HG03354 (cell line): ENCODE results near the gene RXFP4.
"Not testable (repeated sequence)": the region's sequence is repeated elsewhere in the genome, so short reads cannot be mapped to it uniquely, and the experiment has no call there.

ENCODE experiments used
- ATAC-seq: cut with Tn5 transposase; IDR thresholded peaks from one replicate; pipeline ENCODE4 v1.9.1; 2021; ENCODE audit warnings: mild to moderate bottlenecking; ENCODE audit not compliant: unreplicated experiment, poor library complexity, severe bottlenecking

The RXFP4 gene, protein sequence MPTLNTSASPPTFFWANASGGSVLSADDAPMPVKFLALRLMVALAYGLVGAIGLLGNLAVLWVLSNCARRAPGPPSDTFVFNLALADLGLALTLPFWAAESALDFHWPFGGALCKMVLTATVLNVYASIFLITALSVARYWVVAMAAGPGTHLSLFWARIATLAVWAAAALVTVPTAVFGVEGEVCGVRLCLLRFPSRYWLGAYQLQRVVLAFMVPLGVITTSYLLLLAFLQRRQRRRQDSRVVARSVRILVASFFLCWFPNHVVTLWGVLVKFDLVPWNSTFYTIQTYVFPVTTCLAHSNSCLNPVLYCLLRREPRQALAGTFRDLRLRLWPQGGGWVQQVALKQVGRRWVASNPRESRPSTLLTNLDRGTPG

DNA sequence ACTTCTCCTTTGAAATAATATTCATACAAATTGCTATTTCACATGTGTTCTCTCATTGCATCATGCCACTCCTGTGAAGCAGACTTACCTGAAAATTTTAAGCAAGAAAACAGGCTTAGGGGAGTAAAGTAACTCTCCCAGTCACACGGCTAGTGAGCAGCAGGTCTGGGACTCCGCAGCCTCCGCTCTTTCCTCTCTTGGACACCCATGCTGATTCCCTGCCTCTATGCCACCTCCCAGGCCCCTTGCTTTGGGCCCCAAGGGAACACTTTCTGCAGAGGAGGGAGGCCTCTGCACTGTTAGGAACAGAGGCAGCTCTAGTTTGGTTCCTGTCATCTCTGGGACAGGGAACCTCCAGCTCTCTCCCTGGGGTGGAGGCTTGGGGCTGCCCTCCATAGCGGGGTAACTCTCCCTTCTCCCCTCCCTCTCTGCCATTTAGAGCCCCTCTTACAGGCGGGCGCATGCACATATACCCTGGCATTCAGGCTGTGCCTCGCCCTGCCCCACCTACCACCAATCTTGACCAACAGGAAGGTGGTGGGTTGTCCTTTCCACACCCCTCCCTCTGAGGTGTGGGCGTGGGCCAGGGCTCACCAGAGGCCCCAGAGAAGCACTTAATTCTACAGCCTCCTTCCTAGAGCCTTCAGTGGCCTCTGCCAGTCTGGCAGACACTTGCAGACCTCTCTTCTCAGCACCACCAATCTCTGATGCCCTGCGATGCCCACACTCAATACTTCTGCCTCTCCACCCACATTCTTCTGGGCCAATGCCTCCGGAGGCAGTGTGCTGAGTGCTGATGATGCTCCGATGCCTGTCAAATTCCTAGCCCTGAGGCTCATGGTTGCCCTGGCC lies at the start of gene RXFP4:
Gene RXFP4 (plus strand): TSS at position 646 of the 852 bp plus-strand sequence. CDS start 72 bp downstream, at position 718.
- ATAC-seq: no peak

DNA sequence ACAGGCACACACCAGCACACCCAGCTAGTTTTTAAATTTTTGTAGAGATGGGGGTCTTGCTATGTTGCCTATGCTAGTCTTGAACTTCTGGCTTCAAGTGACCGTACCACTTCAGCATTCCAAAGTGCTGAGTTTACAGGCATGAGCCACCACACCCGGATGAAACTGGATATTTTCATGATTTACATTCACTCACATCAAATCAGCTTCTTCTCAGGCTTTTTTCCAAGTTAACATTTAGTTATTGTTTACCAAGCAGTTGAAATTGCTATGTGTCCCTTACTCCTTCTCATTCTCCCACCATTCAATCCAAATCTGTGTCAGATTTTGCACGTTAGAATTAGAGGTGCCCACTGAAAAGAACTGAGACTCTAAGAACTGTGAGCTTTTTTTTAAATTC lies 48.6 kb upstream of the RXFP4 start:
- no peak for ATAC-seq

DNA sequence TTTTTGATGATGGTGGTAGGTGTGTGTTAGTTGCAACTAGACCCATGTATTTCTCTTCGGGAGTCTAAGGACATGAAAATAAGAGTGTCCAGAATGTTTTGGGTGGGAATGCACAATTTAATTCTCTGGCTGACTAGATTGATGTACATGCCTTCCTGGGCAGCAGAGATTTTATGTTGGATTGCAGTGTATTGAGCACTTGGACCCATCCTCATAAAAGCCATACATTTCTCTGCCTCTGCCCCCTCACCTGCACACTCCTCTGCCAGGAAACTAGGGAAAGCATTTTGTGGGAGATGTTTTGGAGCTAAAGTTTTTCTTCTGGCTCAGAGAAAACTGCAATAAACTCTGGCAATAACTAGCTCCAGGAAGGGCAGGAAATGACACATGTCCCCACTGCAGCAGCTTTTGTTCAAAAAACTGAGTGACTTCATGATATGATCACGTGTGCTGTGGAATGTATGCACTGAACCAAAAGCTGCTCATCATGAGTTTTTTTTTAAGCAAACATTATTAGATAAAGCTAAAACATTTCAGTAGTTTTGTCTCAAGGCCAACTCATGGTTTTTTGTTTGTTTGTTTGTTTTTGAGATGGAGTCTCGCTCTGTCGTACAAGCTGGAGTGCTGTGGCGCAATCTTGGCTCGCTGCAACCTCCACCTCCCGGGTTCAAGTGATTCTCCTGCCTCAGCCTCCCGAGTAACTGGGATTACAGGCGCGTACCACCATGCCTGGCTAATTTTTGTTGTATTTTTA lies 47.9 kb upstream of the RXFP4 start:
- no peak for ATAC-seq

DNA sequence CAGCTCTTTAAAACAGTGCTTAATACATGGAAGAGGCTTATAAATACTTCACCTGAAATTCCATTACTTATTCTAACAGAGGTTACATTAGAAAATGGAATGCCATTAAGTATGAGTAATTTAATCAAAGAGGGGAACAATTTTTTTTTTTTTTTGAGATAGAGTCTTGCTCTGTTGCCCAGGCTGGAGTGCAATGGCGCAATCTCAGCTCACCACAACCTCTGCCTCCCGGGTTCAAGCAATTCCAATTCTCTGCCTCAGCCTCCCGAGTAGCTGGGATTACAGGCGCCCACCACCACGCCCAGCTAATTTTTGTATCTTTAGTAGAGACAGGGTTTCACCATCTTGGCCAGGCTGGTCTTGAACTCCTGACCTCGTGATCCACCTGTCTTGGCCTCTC lies 45.8 kb upstream of the RXFP4 start:
- ATAC-seq: not testable (repeated sequence)

DNA sequence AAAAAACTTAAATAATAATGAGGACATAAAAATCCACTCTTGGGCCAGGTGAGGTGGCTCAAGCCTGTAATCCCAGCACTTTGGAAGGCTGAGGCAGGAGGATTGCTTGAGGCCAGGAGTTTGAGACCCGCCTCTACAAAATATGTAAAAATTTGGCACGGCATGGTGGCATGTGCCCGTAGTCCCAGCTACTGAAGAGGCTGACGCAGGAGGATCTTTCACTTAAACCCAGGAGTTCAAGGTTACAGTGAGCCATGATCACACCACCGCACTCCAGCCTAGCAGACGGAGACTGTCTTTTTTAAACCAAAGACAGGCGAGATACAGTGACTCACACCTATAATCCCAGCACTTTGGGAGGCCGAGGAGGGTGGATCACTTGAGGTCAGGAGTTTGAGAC lies 45.0 kb upstream of the RXFP4 start:
- not testable (repeated sequence) for ATAC-seq

DNA sequence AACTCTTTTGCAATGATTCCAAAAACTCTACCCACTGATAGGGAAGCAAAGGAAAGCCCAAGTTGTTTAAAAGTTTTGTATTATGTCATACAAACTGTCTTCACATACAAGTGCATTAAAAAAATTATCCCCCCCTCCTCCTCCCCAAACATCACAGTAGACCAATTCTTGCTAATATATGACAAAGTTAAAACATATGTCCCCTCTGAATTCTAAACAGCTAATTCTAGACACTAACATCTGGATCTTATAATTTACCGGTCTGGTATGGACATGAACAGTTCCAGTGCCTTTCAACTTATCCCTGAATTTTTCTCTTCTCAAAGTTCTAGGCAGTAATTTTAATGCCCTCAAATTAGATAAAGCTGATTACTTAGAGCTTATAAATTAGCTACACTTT lies 43.7 kb upstream of the RXFP4 start:
- no peak for ATAC-seq

DNA sequence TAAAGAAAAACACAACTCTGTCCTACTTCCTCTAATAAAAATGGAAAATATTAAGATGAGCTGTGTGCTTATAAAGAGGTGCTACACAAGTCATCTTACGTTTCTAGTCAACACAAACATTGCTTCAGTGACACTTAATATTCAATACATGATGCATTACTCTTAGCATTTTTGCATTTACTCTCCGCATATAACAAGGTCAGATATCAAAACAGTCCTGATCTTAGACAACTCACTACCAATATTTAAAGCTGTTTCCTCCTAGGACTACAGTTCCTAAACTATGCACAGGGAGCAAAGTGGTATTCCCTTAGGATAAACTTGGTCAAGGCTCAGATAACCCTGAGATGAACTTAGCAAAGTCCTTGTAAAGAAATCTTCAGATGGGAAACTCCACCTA lies 42.5 kb upstream of the RXFP4 start:
- ATAC-seq: no peak

DNA sequence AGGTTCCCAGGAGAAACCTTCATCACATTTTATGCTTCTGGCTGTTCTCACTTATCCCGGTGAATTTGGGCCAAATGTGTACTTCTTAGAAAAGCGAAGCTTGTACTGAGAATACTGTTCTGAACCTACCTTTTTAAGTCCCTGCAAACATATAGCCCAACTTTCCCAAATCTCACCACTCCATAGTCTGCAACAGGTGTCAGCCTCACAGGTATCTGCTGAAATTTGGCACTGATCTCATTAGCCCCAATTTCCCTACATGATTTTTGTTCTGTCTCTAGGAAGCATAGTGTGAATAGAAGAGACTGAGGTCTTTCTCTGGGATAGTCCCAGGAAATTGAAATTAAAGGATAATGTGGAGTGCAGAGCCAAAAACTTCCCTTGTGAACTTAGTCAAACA lies 41.8 kb upstream of the RXFP4 start:
- no peak for ATAC-seq

DNA sequence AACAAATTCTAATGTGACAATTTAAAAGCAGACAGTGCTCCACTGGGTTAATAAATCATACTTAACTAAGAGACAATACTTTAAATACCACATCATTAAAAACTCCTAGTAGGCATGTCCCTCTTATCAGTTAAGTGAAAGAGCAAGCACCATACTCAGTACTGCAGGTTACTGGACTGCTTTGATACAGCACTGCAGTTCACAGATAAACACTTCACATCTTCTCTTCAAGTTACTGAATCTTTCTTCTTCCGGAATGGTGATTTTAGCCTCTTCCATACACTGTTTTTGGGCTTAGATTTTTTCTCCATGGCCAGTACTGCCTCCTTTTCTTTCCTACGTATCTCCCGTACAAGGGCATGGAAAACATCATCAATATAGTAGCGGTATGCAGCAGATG lies 41.3 kb upstream of the RXFP4 start:
- ATAC-seq: no peak

DNA sequence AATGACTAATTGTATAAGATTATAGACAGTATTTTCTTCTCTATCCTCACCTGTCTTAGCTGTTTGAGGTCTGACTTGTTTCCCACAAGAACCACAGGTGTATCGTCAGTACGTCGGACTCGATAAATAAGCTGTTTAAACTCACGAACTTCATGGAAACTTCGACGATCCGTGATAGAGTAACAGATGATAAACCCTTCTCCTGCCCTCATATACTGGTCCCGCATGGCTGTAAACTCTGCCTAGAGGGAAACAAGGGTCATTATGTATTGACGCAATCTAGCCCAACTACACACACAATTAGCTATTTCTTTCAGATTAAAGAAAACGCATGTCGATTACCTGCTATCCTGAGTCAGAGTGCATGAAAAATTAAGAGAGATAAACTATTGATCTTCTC lies 37.2 kb upstream of the RXFP4 start:
- no peak for ATAC-seq

DNA sequence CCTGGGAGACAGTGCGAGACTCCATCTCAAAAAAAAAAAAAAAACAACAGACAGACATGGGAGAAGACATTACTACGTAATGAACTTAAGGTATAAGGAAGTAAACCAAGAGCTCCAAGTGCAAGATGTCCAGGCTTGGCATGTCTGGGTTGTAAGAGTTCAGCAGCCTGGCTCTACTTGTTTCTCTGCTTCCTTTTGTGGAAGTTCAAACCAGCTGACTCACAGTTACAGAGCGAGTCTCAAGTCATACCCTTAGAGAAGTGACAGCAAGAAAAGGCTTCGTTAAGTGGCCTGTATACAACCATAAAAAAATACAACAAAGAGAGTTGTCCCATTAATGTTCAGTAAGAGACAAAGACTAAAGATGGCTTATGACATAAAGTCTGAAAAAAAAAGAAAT lies 31.5 kb upstream of the RXFP4 start:
- no peak for ATAC-seq

DNA sequence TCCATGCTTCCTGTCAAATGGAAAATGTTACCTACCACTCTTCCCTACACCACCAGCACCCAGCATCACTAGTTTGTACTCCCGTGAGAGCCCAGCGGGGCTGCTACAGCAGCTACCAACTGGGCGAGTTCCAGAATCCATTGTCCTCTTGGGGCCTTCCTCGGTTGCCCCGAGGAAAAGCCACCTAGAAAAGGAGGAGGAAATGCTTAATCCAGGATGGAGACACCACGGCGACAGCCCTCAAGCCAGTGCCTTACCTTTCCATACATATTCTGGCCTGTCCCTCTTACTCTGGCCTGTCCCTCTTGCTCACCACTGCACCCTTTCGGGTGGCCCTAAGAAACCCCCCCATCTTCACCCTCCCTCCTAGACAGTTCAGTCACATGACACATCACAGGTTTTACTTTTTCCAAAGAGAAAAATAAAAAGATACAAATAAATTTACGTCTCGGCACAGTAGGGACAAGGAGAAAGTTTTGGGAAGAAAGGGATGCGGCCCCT lies 30.8 kb upstream of the RXFP4 start:
- ATAC-seq: peak; percentile 47

DNA sequence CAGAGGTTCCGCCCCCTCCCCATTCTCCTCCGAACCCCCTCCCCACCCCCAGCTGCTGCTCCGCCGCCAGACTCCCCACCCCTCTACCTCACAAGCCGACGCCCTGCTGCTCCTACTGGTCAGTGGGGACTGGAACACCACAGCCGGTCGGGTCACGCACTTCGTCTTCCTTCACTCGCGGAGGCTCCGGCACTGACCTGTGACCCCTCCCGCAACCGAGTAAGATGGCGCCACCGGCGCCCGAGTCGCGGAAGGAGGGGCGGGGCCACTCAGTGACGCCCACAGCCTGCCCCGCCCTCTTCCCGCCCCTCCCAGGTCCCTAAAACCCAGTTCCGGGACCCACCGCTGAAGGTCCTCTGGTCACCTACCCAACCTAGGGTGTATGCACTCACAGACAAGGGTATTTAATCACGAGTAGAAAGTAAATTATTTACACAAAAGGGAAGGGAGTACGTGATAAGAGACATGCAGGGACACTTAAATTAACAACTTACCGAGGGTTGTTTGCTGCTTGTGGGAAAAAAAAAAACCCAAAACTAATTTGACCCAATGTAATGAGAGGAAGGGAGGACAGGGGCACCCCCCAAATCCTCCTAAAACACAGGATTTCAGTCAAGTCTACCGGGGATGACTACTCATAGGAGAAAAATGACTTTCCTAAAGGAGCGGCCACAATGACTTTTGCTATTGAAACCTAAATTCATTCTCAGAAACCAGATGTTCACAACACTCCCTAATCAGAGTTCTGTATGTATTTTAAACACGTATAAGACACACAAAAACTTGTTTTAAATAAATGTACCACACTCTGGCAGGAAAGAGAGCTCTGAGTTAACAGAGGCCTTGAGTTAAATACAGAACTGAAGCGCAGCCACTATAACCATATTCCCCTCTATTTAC lies 30.0 kb upstream of the RXFP4 start, which contains the start of gene RIT1:
Gene RIT1 (minus strand): TSS at position 194 of the 900 bp plus-strand sequence. CDS start 588 bp downstream, outside the sequence.
- ATAC-seq: peak; percentile 80

DNA sequence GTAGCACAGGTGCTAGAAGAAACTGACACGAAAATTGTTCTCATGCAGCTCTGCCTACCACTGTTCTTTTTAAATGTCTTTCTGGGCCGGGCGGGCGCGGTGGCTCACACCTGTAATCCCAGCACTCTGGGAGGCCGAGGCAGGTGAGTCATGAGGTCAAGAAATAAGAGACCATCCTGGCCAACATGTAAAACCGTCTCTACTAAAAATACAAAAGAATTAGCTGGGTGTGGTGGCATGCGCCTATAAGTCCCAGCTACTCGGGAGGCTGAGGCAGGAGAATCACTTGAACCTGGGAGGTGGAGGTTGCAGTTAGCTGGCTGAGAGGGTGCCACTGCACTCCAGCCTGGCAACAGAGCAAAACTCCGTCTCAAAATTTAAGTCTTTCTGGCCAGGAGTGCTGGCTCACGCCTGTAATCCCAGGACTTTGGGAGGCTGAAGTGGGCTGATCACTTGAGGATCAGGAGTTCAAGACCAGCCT lies 29.3 kb upstream of the RXFP4 start:
- no peak for ATAC-seq

DNA sequence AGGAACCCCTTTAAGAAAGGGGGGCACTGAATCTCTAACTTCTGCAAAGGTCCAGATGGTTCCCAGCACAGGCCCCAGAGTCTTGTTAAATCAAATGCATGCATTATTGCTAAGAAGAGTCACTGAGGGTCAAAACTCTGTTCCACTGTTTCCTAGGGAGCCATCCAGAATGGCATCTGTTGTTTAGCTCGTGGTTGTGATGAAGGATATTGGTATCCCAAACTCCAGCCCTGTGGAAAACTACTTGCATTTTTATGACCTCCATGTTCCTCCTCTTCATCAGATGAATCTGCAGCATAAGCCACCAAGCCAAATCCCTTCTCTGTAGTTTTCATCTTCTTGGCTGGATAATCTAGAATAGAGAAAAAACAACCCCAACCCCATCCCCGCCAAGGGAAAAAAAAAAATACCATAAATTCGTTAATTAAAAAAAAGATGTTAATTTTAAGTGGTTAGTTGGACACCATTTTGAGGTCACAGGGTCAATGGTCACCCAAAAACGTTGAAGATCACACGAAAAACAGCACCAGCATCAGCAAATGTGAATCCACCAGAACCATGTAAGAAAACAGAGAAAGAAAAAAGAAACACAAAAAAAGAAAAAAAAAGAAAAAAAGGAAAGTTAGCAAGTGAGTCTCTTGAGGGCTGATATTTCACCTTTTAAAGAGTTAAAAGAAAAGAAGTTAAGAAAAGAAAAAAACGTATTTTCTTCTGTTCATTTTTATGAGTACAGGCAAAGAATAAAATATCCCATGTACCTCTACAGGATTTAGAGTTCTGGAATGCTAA lies 27.3 kb upstream of the RXFP4 start:
- no peak for ATAC-seq

DNA sequence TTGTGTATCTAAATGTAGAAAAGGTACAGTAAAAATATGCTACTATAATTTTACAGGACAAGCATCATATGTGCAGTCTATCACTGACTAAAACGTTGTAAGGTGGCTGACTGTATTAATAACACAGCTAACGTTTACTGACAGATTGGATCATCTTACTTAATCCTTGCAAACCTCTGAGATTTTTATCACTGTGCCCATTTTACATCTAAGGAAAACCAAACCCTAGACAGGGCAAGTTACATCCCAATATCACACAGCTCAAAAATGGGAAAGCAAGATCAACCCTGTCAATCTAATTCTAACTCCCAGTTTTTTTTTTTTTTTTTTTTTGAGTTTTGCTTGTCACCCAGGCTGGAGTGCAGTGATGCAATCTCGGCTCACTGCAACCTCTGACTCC lies 22.8 kb upstream of the RXFP4 start:
- no peak for ATAC-seq

DNA sequence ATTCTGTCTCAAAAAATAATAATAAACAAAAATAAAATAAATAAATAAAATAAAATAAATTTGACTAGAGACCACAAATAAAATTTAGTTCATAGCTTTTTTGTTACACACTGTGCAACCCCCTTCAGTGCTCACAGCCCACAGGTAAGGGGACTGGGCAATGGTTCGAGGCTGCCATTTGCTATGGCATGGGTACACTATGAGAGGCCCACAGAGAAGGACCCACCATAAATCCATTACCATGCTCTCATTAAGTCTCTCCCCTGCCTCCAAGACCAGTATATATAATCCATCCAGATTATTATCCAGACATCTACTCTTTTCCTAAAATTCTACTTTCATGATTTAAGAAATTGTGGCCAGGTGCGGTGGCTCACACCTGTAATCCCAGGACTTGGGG lies 21.6 kb upstream of the RXFP4 start:
- no peak for ATAC-seq

DNA sequence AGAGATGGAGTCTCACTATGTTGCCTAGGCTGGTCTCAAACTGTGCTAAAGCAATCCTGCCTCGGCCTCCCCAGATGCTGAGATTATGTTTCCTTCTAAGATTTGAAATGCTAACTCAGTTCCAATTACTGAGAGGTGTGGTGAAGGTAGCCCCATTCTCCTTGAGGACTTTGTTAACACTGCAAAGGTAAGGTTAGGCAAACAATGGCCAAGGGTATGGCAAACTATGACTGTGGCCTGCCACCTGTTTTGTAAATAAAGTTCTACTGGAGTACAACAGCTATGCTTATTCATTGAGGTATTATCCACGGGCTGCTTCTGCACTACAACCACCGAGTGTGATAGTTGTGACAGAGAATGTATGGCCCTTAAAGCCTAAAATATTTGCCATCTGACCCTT lies 20.7 kb upstream of the RXFP4 start:
- no peak for ATAC-seq
